Mononuclear cell (primary cell): ENCODE data around the gene ING1. TPM values are rescaled to one million over a fixed set of nuclear protein-coding genes. Genes with fewer than 3 reads are reported as not detected.
"Not testable (repeated sequence)": the region's sequence is repeated elsewhere in the genome, so short reads cannot be mapped to it uniquely, and the experiment has no call there.

Experiments
- H3K27me3 ChIP-seq: 2 replicates; pipeline ENCODE4 v1.6.0; 2011; ENCODE audit warnings: low read length, control low read depth; ENCODE audit not compliant: insufficient read depth
- H3K4me1 ChIP-seq: 2 replicates; pipeline ENCODE4 v1.5.1; 2011; ENCODE audit warnings: mild to moderate bottlenecking, low read length, control low read depth; ENCODE audit not compliant: insufficient read depth
- H3K4me3 ChIP-seq: 2 replicates; pipeline ENCODE4 v1.5.1; 2011; ENCODE audit warnings: mild to moderate bottlenecking, low read length, moderate library complexity
- H3K9me3 ChIP-seq: 2 replicates; pipeline ENCODE4 v1.5.1; 2011; ENCODE audit warnings: low read depth, mild to moderate bottlenecking, control low read depth, low read length
- total RNA-seq: library from RNA; depleted of rRNA; stranded (reverse); fragments of >200 nt; gene quantifications from one replicate; pipeline ENCODE4 v1.2.3, GENCODE V29; 2012

Gene ING1, protein sequence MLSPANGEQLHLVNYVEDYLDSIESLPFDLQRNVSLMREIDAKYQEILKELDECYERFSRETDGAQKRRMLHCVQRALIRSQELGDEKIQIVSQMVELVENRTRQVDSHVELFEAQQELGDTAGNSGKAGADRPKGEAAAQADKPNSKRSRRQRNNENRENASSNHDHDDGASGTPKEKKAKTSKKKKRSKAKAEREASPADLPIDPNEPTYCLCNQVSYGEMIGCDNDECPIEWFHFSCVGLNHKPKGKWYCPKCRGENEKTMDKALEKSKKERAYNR
- total RNA-seq: 18.7 TPM

DNA sequence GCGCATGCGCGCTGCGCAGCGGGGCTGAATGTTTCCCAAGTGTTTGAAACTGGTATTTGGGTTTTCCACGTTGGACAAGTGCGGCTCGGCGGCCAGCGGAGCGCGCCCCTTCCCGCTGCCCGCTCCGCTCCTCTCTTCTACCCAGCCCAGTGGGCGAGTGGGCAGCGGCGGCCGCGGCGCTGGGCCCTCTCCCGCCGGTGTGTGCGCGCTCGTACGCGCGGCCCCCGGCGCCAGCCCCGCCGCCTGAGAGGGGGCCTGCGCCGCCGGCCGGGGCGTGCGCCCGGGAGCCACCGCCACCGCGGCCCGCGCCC lies at the start of gene ING1:
Gene ING1, plus strand, starts transcription at position 59 of the 311 bp plus-strand sequence. CDS start 450 bp downstream, outside the sequence.
- Histone ChIP-seq H3K4me1 (peaks cover 31% of the 10 kb centered on the region), H3K27me3 (no peaks in the 10 kb centered on the region), H3K4me3 (peak within 1 kb of the TSS; percentile 98), H3K9me3 (no peaks in the 10 kb centered on the region)

DNA sequence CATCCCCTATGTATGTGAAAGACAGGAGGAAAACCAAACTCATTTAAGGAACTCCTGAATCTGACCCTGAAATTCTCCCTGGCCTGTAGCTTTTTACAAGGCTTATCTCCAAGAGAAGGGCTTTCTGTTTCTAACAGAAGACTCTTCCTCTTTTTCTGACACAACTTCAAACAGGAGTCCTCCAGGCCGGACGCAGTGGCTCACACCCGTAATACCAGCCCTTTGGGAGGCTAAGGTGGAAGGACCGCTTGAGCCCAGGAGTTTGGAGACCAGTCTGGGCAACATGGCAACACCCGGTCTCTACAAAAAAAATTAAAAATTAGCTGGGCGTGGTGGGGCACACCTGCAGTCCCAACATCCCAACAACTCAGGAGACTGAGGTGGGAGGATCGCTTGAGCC lies 49.5 kb upstream of the ING1 start:
- H3K4me3 ChIP-seq: no peak overlapping the region
- H3K4me1 ChIP-seq: peaks cover 79% of the 10 kb centered on the region
- no peaks in the 10 kb centered on the region for H3K27me3 ChIP-seq
- H3K9me3 ChIP-seq: no peaks in the 10 kb centered on the region

DNA sequence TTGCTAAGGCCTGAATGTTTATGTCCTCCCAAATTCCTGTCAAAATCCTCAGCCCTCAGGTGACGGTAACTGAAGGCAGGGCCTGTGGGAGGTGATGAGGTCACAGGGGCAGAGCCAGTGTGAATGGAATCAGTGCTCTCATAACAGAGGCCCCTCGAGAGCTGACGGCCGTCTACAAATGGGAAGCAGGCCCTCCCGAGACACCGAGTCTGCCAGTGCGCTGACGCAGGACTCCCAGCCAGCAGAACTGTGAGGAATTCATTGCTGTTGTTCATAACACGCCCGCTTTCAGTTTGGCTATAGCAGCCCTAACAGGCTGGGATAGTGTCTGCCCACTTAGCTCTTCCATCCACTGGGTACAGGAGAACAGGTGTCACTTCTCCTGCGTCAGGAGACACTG lies 48.8 kb upstream of the ING1 start:
- peak overlapping the region; percentile 11 for H3K4me3 ChIP-seq
- H3K9me3 ChIP-seq: no peaks in the 10 kb centered on the region
- H3K27me3 ChIP-seq: no peaks in the 10 kb centered on the region
- peaks cover 72% of the 10 kb centered on the region for H3K4me1 ChIP-seq

DNA sequence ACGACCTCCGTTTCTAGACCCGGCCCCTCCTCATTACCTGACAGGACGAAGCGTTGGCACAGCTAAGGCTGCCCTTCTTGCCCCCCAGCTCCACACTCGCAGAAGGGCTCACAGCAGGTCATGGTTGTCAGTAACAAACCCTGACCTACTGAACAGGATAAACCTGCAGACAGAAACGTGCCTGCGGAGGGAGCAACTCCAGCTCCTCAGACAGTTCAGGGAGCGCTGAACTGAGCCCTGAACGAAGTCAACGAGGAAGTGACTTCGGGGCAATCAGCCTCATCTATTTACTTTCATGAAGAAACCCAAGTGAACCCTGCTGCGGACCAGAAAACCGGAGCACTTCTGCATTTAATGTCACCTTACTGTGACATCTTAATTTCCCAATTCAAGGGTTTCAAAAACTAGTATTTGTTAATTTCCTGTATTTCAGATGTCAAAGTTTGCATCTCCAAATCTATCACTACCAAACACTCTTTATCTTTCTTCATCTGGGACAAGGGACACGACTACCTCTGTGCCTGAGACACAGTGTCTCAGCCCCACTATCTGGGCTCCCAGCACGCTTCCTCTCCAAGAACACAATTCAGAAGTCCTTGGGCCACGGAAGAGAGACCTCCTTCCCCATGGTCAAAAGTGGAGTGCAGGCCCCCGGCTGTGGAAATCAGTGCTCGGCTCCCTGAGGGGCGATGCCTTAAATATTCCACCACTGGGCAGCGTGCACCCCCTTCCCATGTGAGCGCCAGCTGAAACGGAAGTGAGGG lies 47.8 kb upstream of the ING1 start:
- peaks cover 67% of the 10 kb centered on the region for H3K4me1 ChIP-seq
- H3K9me3 ChIP-seq: no peaks in the 10 kb centered on the region
- H3K4me3 ChIP-seq: peak overlapping the region; percentile 11
- no peaks in the 10 kb centered on the region for H3K27me3 ChIP-seq

DNA sequence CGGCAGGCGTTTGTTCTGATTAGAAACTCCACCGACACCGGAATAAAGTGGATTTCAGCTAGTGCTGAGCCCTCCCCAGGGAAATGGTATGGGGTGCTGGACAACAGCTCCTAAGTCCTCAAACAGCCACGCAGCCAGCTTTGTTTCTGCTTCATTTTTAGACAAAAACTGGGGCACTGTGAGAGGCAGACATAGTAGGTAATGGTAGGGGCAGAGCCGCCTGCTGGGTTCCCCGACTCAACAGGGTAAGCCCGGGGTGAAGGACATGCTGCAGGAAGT lies 47.3 kb upstream of the ING1 start:
- Histone ChIP-seq H3K9me3 (no peaks in the 10 kb centered on the region), H3K4me1 (peaks cover 65% of the 10 kb centered on the region), H3K27me3 (no peaks in the 10 kb centered on the region), H3K4me3 (peak overlapping the region; percentile 4)

DNA sequence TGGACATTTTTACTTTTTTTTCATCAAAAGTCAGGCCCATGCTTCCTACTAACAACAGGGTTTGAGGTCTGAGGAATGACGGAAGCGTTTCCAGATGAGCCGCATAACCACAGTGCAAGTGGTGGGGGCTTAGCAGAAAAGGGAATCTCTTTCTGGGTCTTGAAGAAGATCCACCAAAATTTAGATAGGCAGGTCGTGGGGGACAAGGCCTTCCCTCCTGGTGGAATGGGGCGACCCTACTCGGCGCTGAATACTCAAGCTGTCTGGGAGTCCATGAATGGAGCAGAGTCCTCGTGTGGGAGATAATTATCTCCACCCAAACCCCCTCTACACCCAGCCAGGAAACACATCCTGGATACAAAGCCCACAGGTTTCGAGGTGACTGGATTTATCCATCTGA lies 44.5 kb upstream of the ING1 start:
- no peak overlapping the region for H3K4me3 ChIP-seq

DNA sequence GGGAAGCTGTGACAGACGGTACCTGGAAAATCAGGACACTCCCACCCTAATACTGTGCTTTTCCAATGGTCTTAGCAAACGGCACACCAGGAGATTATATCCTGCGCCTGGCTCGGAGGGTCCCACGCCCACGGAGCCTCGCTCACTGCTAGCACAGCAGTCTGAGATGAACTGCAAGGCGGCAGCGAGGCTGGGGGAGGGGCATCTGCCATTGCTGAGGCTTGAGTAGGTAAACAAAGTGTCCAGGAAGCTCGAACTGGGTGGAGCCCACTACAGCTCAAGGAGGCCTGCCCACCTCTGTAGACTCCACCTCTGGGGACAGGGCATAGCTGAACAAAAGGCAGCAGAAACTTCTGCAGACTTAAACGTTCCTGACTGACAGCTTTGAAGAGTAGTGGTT lies 43.7 kb upstream of the ING1 start:
- peaks cover 31% of the 10 kb centered on the region for H3K4me1 ChIP-seq
- not testable (repeated sequence) for H3K27me3 ChIP-seq, H3K9me3 ChIP-seq, H3K4me3 ChIP-seq

More for the DNA sequence above, 44.5 kb upstream of the ING1 start:
- peaks cover 39% of the 10 kb centered on the region for H3K4me1 ChIP-seq
- no peaks in the 10 kb centered on the region for H3K27me3 ChIP-seq
- H3K9me3 ChIP-seq: no peaks in the 10 kb centered on the region

DNA sequence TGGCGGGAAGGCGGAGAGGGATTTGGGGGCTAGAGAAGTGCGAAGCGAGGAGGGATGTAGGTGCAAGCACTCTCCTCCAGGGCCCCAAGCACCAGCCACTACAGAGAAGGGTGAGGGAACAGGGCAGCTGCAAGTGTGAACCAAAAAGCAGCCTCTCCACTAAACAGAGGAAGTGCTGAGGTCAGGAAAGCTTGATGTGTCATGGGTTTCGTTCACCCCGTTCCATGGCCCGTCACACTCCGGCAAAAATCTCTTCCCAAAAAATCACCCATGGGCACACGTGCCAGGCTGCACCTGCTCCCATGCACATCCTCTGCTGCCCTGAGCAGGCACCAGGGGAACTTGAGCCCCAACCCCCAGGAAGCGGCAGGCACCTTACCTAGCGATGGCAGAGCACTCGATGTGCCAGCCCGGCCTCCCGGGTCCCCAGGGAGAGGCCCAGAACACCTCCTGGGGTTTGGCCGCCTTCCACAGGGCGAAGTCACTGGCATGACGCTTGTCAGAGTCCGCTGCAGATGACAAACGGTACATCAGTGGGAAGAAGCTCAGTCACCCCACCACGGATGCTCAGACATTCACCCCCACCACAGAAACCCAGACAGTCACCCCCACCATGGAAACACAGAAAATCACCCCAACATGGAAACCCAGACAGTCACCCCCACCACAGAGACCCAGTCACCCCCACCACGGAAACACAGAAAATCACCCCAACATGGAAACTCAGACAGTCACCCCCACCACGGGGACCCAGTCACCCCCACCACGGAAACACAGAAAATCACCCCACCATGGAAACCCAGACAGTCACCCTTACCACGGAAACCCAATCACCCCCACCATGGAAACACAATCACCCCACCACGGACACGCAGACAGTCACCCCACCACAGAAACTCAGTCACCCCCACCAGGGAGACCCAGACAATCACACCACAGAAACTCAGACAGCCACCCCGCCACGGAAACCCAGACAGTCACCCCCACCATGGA lies 36.6 kb upstream of the ING1 start:
- Histone ChIP-seq H3K27me3 (no peaks in the 10 kb centered on the region), H3K4me1 (peaks cover 18% of the 10 kb centered on the region), H3K4me3 (no peak overlapping the region), H3K9me3 (no peaks in the 10 kb centered on the region)

DNA sequence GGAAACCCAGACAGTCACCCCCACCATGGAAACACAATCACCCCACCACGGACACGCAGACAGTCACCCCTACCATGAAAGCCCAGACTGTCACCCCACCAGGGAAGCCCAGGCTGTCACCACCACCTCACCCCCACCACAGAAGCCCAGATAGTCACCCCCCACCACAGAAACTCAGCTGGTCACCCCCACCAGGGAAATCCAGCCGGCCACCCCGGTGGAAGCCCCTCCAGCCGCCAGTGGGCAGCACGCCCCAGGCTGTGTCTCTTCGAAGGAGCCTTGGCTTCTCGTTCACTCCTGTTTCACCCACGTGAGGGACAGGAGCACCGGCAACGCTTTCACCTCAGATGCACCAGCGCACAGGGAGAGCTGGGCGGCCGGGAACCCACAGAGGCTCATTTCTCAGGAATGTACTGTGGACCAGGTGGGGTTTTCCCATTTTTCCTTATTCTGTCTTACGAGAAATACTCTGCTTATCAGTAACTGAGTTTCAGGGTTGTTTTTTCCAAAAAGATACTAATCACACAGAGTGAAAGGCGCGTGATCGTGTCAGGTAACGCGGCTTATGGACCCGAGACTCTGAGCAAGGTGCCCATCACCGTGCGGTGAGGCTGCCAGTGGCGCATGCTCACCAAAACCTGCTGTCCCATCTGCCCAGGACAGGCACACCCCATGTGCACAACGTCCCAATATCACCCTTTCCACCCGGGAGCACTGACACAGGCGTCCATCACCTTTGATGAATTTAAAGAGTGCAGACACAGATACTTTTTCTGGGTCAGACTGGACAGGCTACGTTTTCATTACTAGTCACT lies 35.6 kb upstream of the ING1 start:
- peaks cover 18% of the 10 kb centered on the region for H3K4me1 ChIP-seq
- no peaks in the 10 kb centered on the region for H3K9me3 ChIP-seq
- no peak overlapping the region for H3K4me3 ChIP-seq
- no peaks in the 10 kb centered on the region for H3K27me3 ChIP-seq

DNA sequence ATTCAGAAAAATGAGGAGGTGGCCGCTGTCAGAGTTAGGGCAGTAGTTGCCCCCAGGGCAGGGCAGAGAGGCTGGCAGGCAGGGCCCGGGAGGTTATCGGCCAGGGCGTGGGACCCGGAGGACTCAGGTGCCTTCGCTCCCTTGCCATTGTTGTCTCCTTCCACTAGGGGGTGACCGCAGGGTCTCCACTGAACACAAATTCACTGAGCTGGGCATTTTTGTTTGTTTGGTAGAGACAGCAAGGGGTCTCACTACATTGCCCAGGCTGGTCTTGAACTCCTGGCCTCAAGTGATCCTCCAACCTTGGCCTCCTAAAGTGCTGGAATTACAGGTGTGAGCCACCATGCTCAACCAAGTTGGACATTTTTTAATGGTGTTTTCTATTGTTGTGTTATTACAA lies 32.6 kb upstream of the ING1 start:
- Histone ChIP-seq H3K4me3 (no peak overlapping the region), H3K9me3 (no peaks in the 10 kb centered on the region), H3K27me3 (no peaks in the 10 kb centered on the region), H3K4me1 (peaks cover 14% of the 10 kb centered on the region)

DNA sequence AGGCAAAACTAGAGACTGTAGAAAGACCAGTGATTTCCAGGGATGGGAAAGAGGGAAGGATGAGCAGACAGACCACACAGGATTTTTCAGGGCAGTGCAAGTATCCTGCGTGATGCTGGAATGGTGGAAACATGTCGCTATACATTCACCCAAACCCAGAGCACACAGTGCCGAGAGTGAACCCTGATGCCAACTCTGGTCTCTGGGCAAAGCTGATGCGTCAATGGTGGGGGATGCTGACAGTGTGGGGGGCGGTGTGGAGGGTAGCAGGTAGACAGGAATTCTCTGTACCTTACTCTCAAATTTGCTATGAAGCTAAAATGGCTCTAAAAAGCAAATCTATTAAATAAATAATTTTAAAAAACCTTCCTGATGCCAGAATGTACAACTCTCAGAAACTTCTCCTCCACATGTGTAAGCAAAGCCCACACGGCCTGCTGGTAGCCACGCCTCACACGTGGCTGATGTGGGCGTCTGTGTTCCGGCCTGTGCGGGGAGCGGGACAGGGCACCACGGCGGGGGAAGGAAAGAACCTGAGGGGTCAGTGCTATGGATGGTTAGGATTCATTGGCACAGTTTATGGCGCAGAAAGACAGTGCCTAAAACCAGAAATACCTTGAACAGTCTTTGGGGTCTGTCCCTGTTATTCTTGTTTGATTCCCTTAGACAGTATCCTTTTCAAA lies 31.5 kb upstream of the ING1 start:
- Histone ChIP-seq H3K4me1 (peaks cover 2% of the 10 kb centered on the region), H3K4me3 (no peak overlapping the region), H3K27me3 (no peaks in the 10 kb centered on the region), H3K9me3 (no peaks in the 10 kb centered on the region)

DNA sequence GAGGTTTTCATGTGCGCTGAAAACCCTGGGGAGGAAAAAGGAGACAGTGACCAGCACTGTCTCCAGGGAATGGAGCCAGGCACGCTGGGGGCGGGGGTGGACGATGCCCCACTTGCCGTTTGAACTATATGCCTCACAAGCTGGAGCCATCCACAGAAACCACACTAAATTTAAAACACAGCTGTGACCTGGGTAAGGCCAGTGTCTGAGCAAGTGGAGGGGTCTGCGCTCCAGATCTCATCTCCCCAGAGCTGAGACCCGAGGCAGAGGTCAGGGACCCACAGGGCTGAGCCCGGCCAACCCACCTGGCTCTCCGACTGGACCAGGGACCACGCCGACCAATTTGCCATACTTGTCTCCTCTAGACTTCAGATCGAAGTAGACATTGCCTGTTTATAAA lies 30.8 kb upstream of the ING1 start:
- Histone ChIP-seq H3K4me1 (no peaks in the 10 kb centered on the region), H3K27me3 (no peaks in the 10 kb centered on the region), H3K4me3 (no peak overlapping the region), H3K9me3 (no peaks in the 10 kb centered on the region)

DNA sequence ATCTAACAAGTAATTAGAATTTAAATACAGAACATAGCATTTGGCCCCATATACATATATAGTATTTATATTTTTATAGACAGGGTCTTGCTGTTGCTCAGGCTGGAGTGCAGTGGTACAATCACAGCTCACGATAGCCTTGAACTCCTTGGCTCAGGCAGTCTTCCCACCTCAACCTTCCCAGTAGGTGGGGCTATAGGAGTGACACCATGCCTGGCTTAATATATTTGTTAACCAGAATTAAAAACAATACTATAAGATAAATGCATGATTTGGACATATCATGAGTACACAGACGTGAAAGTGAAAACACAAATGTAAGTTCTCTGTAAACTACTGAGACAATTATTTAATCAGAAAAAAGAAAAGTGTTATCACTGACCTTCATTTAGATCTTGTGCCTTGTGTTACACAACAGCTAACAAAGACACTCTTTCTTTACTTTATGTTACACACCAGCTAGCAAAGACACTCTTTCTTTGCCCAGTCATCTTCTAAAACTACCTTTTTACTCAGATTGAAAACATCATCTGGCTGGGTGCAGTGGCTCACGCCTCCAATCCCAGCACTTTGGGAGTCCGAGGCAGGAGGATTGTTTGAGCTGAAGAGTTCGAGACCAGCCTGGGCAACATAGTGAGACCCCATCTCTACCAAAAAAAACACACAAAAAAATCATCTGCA lies 30.2 kb upstream of the ING1 start:
- Histone ChIP-seq H3K9me3 (no peaks in the 10 kb centered on the region), H3K27me3 (no peaks in the 10 kb centered on the region), H3K4me1 (no peaks in the 10 kb centered on the region), H3K4me3 (no peak overlapping the region)

DNA sequence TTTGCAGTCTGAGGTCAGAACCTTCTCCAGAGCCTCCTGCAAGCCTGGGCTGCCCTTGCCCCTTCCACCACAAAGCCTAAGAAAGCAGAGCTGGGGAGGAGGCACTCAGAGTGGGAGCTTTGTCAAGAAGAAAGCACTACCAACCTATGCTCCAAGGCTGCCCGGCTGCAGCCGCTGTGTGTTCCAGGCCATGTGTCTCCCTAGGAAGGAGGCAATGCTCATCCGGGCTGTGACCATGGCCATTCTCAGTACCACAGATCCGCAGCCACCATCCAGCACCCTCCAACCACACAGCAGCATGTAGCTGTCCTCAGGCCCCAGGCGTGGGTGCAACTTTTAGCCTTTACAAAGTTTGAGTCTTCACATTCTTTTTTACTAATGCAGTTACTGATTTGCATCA lies 29.6 kb upstream of the ING1 start:
- no peak overlapping the region for H3K4me3 ChIP-seq
- no peaks in the 10 kb centered on the region for H3K9me3 ChIP-seq
- H3K4me1 ChIP-seq: no peaks in the 10 kb centered on the region
- no peaks in the 10 kb centered on the region for H3K27me3 ChIP-seq
